ENCODE results near the gene TERT.

GRCh38 chr5:1229822-1230221 lies 65.0 kb downstream of the TERT start:
- TF ChIP-seq, protein P1, sequence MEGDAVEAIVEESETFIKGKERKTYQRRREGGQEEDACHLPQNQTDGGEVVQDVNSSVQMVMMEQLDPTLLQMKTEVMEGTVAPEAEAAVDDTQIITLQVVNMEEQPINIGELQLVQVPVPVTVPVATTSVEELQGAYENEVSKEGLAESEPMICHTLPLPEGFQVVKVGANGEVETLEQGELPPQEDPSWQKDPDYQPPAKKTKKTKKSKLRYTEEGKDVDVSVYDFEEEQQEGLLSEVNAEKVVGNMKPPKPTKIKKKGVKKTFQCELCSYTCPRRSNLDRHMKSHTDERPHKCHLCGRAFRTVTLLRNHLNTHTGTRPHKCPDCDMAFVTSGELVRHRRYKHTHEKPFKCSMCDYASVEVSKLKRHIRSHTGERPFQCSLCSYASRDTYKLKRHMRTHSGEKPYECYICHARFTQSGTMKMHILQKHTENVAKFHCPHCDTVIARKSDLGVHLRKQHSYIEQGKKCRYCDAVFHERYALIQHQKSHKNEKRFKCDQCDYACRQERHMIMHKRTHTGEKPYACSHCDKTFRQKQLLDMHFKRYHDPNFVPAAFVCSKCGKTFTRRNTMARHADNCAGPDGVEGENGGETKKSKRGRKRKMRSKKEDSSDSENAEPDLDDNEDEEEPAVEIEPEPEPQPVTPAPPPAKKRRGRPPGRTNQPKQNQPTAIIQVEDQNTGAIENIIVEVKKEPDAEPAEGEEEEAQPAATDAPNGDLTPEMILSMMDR (IDR thresholded peaks at IDR 0.05): no peak
- TF ChIP-seq POLR2AphosphoS5 (IDR thresholded peaks at IDR 0.05) (no peak), POLR2A (IDR thresholded peaks at IDR 0.05) (no peak)

Measured in breast epithelium (tissue), 3 donors.